ENCODE results near the gene SPAG6. TPM values are rescaled to one million over a fixed set of nuclear protein-coding genes. Genes with fewer than 3 reads are reported as not detected.

SPAG6 gene
- total and polyA plus RNA-seq, 12 donors, result 0.01 TPM; not detected in 11

DNA sequence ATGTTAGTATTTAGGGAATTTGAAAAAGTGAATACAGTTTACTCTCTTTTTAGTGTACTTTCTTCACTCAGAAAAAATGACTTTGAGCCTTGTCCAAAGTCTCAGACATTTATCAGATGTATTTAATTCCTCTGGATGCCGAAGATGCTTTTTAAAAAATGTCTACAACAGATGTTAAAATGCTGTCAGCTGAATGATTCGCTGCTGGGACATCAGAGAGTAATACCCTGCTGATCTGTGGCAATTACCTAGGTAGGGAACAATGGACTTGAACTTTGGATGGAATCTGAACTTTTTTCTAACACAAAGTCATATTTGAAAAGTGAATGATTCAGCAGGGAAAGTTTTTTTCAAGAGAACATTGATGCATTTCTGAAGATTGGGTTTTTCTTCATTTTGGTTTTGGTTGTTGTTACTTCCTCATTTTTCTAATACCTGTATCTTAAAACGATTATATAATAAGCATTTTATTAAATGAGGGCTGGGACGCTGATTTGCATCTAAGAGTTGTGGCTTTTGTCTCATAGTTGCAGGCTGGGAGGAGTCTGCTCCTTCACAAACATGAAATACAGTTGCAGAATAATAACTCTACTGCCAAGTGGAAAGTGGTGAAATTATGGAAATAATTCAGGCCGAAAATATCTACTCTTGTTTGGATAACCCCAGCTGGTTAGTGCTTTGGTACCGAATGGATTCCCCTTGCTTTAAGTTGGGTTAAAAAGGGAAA is 98.0 kb downstream of the SPAG6 start:
- 72 to 80% methylated on average over 6 of the region's 6 CpGs for whole genome bisulfite sequencing, 2 donors
- TF ChIP-seq, protein P1, sequence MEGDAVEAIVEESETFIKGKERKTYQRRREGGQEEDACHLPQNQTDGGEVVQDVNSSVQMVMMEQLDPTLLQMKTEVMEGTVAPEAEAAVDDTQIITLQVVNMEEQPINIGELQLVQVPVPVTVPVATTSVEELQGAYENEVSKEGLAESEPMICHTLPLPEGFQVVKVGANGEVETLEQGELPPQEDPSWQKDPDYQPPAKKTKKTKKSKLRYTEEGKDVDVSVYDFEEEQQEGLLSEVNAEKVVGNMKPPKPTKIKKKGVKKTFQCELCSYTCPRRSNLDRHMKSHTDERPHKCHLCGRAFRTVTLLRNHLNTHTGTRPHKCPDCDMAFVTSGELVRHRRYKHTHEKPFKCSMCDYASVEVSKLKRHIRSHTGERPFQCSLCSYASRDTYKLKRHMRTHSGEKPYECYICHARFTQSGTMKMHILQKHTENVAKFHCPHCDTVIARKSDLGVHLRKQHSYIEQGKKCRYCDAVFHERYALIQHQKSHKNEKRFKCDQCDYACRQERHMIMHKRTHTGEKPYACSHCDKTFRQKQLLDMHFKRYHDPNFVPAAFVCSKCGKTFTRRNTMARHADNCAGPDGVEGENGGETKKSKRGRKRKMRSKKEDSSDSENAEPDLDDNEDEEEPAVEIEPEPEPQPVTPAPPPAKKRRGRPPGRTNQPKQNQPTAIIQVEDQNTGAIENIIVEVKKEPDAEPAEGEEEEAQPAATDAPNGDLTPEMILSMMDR (IDR thresholded peaks at IDR 0.05), result no peak
- ATAC-seq, result no peak

DNA sequence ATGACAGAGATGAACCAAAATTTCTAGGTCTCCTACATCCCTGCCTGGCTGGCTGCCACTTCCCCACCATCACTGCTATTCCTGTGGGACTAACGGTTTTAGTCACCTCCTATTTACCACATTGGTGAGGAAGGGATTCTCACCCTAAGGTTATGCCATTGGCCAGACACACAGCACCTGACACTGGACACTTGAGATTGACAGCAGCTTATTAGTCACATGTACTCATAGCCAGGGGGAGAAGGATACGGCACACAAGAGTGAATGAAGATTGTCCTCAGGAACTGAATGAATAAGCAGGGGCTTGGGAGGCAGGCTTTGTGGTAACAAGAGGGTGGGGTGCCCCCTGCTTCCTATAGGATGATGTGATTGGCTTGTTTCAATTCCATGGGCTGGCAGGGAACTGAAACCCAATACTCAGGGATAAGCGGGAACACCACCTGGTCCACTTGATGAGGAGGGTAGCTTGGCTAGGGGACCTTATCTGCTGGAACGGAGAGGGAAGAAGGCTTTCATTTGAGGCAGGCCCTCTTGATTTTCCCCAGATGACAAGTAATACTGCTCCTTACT is 99.0 kb downstream of the SPAG6 start:
- TF ChIP-seq, protein P1 (IDR thresholded peaks at IDR 0.05), result no peak
- Histone ChIP-seq H3K36me3 (no peaks in the 10 kb centered on the region), H3K27ac (no peak overlapping the region), H3K27me3 (peaks cover 0 to 25% (median 9%) of the 10 kb centered on the region in 7 donors), H3K4me3 (no peak overlapping the region), H3K9me3 (no peaks in the 10 kb centered on the region), H3K4me1 (peaks cover 0 to under 1% (median 0%) of the 10 kb centered on the region in 9 donors)
- DNase-seq (no peak), ATAC-seq (no peak)
- intact Hi-C loops (cut with DNase I), result loop anchor here in 1 of 10 donors (10.0 kb wide), 1 partner anchor 110 kb away; no protein-coding TSS in a partner anchor
- 93 to 97% methylated on average over 4 of the region's 4 CpGs for WGBS, 2 donors

More for the DNA sequence above, 98.0 kb downstream of the SPAG6 start:
- Histone ChIP-seq H3K9me3 (no peaks in the 10 kb centered on the region), H3K4me3 (no peak overlapping the region), H3K27ac (no peak overlapping the region), H3K36me3 (no peaks in the 10 kb centered on the region), H3K27me3 (peaks cover 0 to 19% (median 5%) of the 10 kb centered on the region in 7 donors), H3K4me1 (peaks cover 0 to 10% (median 7%) of the 10 kb centered on the region in 9 donors)
- no peak for DNase-seq
- intact Hi-C loops (cut with DNase I), result loop anchor here in 1 of 10 donors (10.0 kb wide), 1 partner anchor 111 kb away; no protein-coding TSS in a partner anchor

DNA sequence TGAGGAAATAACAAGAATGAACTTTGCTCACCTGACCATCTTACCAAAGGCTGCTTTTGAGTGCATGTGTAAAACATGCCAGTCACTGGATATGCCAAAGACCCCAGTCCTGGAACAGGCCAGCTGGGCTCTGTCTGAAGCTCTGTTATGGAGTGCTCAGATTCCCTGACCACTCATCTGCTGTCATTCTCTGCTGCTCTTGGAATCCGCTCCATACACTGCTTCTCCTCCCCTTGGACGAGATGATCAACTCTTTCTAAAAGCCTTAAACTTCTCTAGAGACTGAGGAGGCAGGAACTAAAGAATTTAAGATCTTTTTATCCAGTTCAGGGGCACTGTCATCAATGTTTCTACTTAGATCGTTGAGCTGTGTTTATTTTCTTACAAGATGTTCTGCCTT is 100.2 kb downstream of the SPAG6 start:
- Histone ChIP-seq H3K9me3 (no peaks in the 10 kb centered on the region), H3K27me3 (peaks cover 0 to 25% (median 5%) of the 10 kb centered on the region in 7 donors), H3K4me3 (no peak overlapping the region), H3K27ac (no peak overlapping the region), H3K36me3 (no peaks in the 10 kb centered on the region), H3K4me1 (no peaks in the 10 kb centered on the region)
- DNase-seq, result no peak
- intact Hi-C loops (cut with DNase I), result loop anchor here in 1 of 10 donors (10.0 kb wide), 1 partner anchor 109 kb away; no protein-coding TSS in a partner anchor
- ATAC-seq, result no peak
- WGBS, 2 donors, result 48 to 51% methylated on average over 3 of the region's 3 CpGs
- TF ChIP-seq, protein P1 (IDR thresholded peaks at IDR 0.05), result no peak

DNA sequence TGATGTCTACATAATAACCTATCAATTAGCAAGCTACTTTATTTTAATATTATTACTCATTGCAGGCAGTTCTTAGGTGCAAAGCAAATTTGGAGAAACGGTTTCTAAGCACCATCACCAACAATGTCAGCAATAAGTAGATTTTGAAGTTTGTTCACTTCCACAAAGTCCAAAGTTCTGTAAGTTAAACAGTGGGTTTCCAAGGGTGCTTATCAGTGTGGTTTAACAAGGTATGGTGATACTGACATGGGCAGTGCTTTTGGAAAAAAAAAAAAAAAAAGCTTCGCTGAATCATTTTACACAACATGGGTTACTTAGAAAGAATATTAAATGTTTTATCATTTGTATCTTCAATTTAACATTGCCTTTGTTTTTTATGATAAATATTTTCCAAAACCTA is 101.8 kb downstream of the SPAG6 start:
- no peak for DNase-seq
- no peaks in the 10 kb centered on the region for H3K9me3 ChIP-seq
- no peak for ATAC-seq
- no peak overlapping the region for H3K27ac ChIP-seq
- WGBS, 2 donors, result 96 to 98% methylated on average over 2 of the region's 2 CpGs
- TF ChIP-seq, protein P1 (IDR thresholded peaks at IDR 0.05), result no peak
- intact Hi-C loops (cut with DNase I), result loop anchor here in 1 of 10 donors (10.0 kb wide), 1 partner anchor 108 kb away; no protein-coding TSS in a partner anchor
- no peak overlapping the region for H3K4me3 ChIP-seq
- no peaks in the 10 kb centered on the region for H3K4me1 ChIP-seq
- peaks cover 0 to 29% (median 5%) of the 10 kb centered on the region in 7 donors for H3K27me3 ChIP-seq
- H3K36me3 ChIP-seq, result no peaks in the 10 kb centered on the region
